GM18499 (cell line): ENCODE results near the gene EMC10.

Experiments used
- ATAC-seq: cut with Tn5 transposase; IDR thresholded peaks from one replicate; pipeline ENCODE4 v1.9.1; 2021; ENCODE audit warnings: moderate number of reproducible peaks; ENCODE audit not compliant: insufficient read depth, unreplicated experiment

The EMC10 gene

DNA sequence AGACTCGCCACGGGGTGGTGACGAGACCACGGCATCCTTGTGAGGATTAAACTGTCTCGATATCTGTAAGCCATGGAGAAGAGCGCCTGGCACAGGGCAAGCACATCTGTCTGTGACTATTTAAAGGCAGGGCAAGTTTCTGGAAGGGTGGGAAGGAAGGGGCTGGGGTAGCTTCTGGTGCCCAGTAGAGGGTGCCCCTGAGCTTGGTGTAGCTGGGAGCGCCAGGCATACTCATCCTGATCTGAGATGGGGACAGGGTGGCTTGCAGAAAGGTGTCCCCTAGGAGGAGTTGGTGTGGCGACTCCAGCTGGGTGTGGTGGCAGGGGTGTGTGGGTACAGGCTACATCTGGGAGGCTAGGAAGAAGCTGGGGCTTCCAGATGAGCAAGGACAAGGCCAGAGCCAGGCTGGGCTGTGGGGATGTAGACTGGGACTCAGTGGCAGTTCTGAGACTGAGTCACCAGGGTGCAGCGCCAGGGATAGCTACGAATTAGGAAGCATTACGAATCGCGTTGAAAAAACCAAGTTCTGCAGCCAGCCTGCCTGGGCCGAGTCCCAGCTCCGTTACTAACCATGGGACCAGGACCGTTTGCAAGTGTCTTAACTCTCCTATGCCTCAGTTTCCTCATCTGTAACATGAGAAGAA lies 60.5 kb downstream of the EMC10 start:
- ATAC-seq, result no peak

GRCh38 chr19:50537306-50537685 lies 61.0 kb downstream of the EMC10 start:
- no peak for ATAC-seq

- no peak for ATAC-seq
Measured at GRCh38 chr19:50537769-50538230, 61.5 kb downstream of the EMC10 start.
